Measurements from ENCODE around the gene SLC35C1. TPM values are rescaled to one million over a fixed set of nuclear protein-coding genes. Genes with fewer than 3 reads are reported as not detected.

SLC35C1 gene
- total RNA-seq = 25.3 and 32.0 TPM in 2 replicates

GRCh38 chr11:45804761-45805304 lies at the start of gene SLC35C1:
SLC35C1 (plus strand) TSS chr11:45805149; CDS start chr11:45805802, 653 bp downstream.

GRCh38 chr11:45846974-45847910 lies 42.3 kb downstream of the SLC35C1 start, which contains the start of gene CRY2:
CRY2 (plus strand) TSS chr11:45847475; CDS start chr11:45847491, 16 bp downstream.

Other genes with a start within 250 kb of the SLC35C1 start
- 1.8 and 2.3 TPM in 2 replicates for gene CHST1, start 139.5 kb upstream of the SLC35C1 start, total RNA-seq
- 12.3 and 15.2 TPM in 2 replicates for gene CRY2, start 42.3 kb downstream of the SLC35C1 start, total RNA-seq
- gene MAPK8IP1, start 80.5 kb downstream of the SLC35C1 start, total RNA-seq = 6.8 and 9.7 TPM in 2 replicates
- 0.72 and 0.88 TPM in 2 replicates for gene FREY1, start 102.1 kb downstream of the SLC35C1 start, total RNA-seq
- gene PEX16, start 112.7 kb downstream of the SLC35C1 start, total RNA-seq = 21.2 and 36.1 TPM in 2 replicates
- not detected in 2 replicates for gene LARGE2, start 117.5 kb downstream of the SLC35C1 start, total RNA-seq